DND-41 (cell line): Measurements from ENCODE around the gene FLAD1.

Source experiments
- ATAC-seq: fragments of 200-7000 bp; cut with Tn5 transposase; 3 replicates; pipeline ENCODE4 v1.9.1; 2021; ENCODE audit warnings: low read depth; ENCODE audit not compliant: insufficient read depth
- DNase-seq: peaks from one replicate; pipeline ENCODE4 v3.0.0-alpha.2; 2020
- H2AFZ ChIP-seq: 2 replicates; pipeline ENCODE4 v1.6.0; 2012; ENCODE audit warnings: low read depth, low read length
- H3K27ac ChIP-seq: 2 replicates; pipeline ENCODE4 v1.5.1; 2012; ENCODE audit warnings: low read length, inconsistent platforms
- H3K27me3 ChIP-seq: fragments of 200-600 bp; sonication (generic); 2 replicates; pipeline ENCODE4 v1.6.0; 2012; ENCODE audit warnings: low read length, mild to moderate bottlenecking, inconsistent platforms; ENCODE audit not compliant: insufficient read depth, poor library complexity
- H3K36me3 ChIP-seq: 2 replicates; pipeline ENCODE4 v1.5.1; 2012; ENCODE audit warnings: low read length, inconsistent platforms; ENCODE audit not compliant: insufficient read depth
- H3K4me1 ChIP-seq: 2 replicates; pipeline ENCODE4 v1.5.1; 2012; ENCODE audit warnings: mild to moderate bottlenecking, low read length; ENCODE audit not compliant: insufficient read depth
- H3K4me2 ChIP-seq: 2 replicates; pipeline ENCODE4 v1.6.0; 2012; ENCODE audit warnings: mild to moderate bottlenecking, moderate library complexity, low read length, inconsistent platforms; ENCODE audit not compliant: insufficient read depth
- H3K4me3 ChIP-seq, 2 experiments: fragments of 200-600 bp in 1 of 2; shearing (Covaris generic) in 1 of 2; 2 replicates each; pipeline ENCODE4 v1.5.1; 2012 to 2016; ENCODE audit warnings: inconsistent platforms in 2 of 2, low read length in 2 of 2, mild to moderate bottlenecking in 2 of 2, low read depth in 1 of 2, moderate library complexity in 1 of 2
- H3K79me2 ChIP-seq: 2 replicates; pipeline ENCODE4 v1.6.0; 2012; ENCODE audit warnings: low read length, inconsistent platforms; ENCODE audit not compliant: insufficient read depth
- H3K9ac ChIP-seq: 2 replicates; pipeline ENCODE4 v1.6.0; 2012; ENCODE audit warnings: low read depth, mild to moderate bottlenecking, inconsistent platforms, low read length, moderate library complexity
- H3K9me3 ChIP-seq: 2 replicates; pipeline ENCODE4 v1.5.1; 2012; ENCODE audit warnings: low read length, moderate library complexity, mild to moderate bottlenecking, inconsistent platforms; ENCODE audit not compliant: insufficient read depth, severe bottlenecking
- H4K20me1 ChIP-seq: 2 replicates; pipeline ENCODE4 v1.6.0; 2012; ENCODE audit warnings: low read length; ENCODE audit not compliant: insufficient read depth
- EZH2 ChIP-seq: IDR thresholded peaks from 3 replicates; pipeline ENCODE4 v1.6.1; 2012; ENCODE audit warnings: borderline replicate concordance, low read depth, mild to moderate bottlenecking, moderate library complexity, low read length, inconsistent platforms; ENCODE audit not compliant: severe bottlenecking
- TF ChIP-seq, protein P1 (sequence below): IDR thresholded peaks from 2 replicates; pipeline ENCODE4 v1.5.1; 2012; ENCODE audit warnings: borderline replicate concordance, low read length, moderate library complexity, mild to moderate bottlenecking; ENCODE audit not compliant: poor library complexity, severe bottlenecking; ENCODE audit errors: extremely low read depth

Gene FLAD1

GRCh38 chr1:154961207-154962155, 21.7 kb upstream of the FLAD1 start, which contains the start of gene PYGO2:
Gene PYGO2, minus strand, starts transcription at chr1:154961782. Its CDS starts 206 bp downstream, at chr1:154961576.
- peak within 1 kb of the TSS; percentile 99 for H3K27ac ChIP-seq
- H3K4me3 ChIP-seq, result peak within 1 kb of the TSS; percentile 86 to 89
- H3K4me2 ChIP-seq, result peak within 1 kb of the TSS; percentile 84
- DNase-seq, result peak; percentile 84
- H3K79me2 ChIP-seq, result peaks cover 39% of the 10 kb centered on the region
- TF ChIP-seq EZH2, result no peak
- TF ChIP-seq, protein P1, sequence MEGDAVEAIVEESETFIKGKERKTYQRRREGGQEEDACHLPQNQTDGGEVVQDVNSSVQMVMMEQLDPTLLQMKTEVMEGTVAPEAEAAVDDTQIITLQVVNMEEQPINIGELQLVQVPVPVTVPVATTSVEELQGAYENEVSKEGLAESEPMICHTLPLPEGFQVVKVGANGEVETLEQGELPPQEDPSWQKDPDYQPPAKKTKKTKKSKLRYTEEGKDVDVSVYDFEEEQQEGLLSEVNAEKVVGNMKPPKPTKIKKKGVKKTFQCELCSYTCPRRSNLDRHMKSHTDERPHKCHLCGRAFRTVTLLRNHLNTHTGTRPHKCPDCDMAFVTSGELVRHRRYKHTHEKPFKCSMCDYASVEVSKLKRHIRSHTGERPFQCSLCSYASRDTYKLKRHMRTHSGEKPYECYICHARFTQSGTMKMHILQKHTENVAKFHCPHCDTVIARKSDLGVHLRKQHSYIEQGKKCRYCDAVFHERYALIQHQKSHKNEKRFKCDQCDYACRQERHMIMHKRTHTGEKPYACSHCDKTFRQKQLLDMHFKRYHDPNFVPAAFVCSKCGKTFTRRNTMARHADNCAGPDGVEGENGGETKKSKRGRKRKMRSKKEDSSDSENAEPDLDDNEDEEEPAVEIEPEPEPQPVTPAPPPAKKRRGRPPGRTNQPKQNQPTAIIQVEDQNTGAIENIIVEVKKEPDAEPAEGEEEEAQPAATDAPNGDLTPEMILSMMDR, result peak; percentile 72
- peaks cover 22% of the 10 kb centered on the region; the same call in 1 of the 2 replicates for H4K20me1 ChIP-seq
- no peaks in the 10 kb centered on the region for H3K27me3 ChIP-seq
- H3K9me3 ChIP-seq, result no peaks in the 10 kb centered on the region
- H3K36me3 ChIP-seq, result peaks cover 51% of the 10 kb centered on the region
- peak within 1 kb of the TSS; percentile 97 for H3K9ac ChIP-seq
- ATAC-seq, result peak; percentile 84
- H2AFZ ChIP-seq, result peak within 1 kb of the TSS; percentile 84
- peaks cover 50% of the 10 kb centered on the region for H3K4me1 ChIP-seq

- peaks cover 43% of the 10 kb centered on the region for H3K4me1 ChIP-seq
- H3K4me2 ChIP-seq, result peak overlapping the region; percentile 84
- ATAC-seq, result peak; percentile 4; the same call in 2 of the 3 replicates
- peaks cover 22% of the 10 kb centered on the region; the same call in 1 of the 2 replicates for H4K20me1 ChIP-seq
- H3K9me3 ChIP-seq, result no peaks in the 10 kb centered on the region
- H3K27ac ChIP-seq, result peak overlapping the region; percentile 99
- TF ChIP-seq EZH2, result no peak
- TF ChIP-seq, protein P1, result no peak
- peaks cover 59% of the 10 kb centered on the region for H3K36me3 ChIP-seq
- peak; percentile 38 for DNase-seq
- peak overlapping the region; percentile 84 for H2AFZ ChIP-seq
- no peaks in the 10 kb centered on the region for H3K27me3 ChIP-seq
- H3K79me2 ChIP-seq, result peaks cover 39% of the 10 kb centered on the region
- peak overlapping the region; percentile 97 for H3K9ac ChIP-seq
- H3K4me3 ChIP-seq, result peak overlapping the region; percentile 86 to 89
These were observed 20.9 kb upstream of the FLAD1 start for GRCh38 chr1:154962156-154962749.

- Histone ChIP-seq H3K4me2 (peak overlapping the region; percentile 84), H3K79me2 (peaks cover 39% of the 10 kb centered on the region), H3K4me1 (peaks cover 39% of the 10 kb centered on the region), H4K20me1 (peaks cover 22% of the 10 kb centered on the region; the same call in 1 of the 2 replicates), H2AFZ (no peak overlapping the region), H3K9ac (peak overlapping the region; percentile 97), H3K4me3 (peak overlapping the region; percentile 86 to 89), H3K27me3 (no peaks in the 10 kb centered on the region), H3K36me3 (peaks cover 65% of the 10 kb centered on the region), H3K9me3 (no peaks in the 10 kb centered on the region), H3K27ac (peak overlapping the region; percentile 99)
- ATAC-seq (no peak), DNase-seq (no peak)
- TF ChIP-seq, protein P1, result no peak
- no peak for TF ChIP-seq EZH2
These were observed 20.3 kb upstream of the FLAD1 start for GRCh38 chr1:154962795-154963330.
